Stimulated activated naive CD4-positive, alpha-beta T cell treated with Interleukin-2 at 50 U/mL for 16 hours (primary cell): ENCODE data around the gene DEPDC1.
"Not testable (repeated sequence)": the region's sequence is repeated elsewhere in the genome, so short reads cannot be mapped to it uniquely, and the experiment has no call there.

Experiments used
- DNase-seq: peaks from one replicate; lab custom pipeline; 2025; lab: John Stamatoyannopoulos, UW

Gene DEPDC1

GRCh38 chr1:68496680-68497357 is at the start of gene DEPDC1:
TSS of gene DEPDC1 (minus strand) at chr1:68497082. CDS start at chr1:68496999, 83 bp downstream.
- peak; percentile 75 for DNase-seq

GRCh38 chr1:68544651-68545050 is 47.8 kb upstream of the DEPDC1 start:
- DNase-seq = no peak

- no peak for DNase-seq
Measured at GRCh38 chr1:68542586-68542985, 45.7 kb upstream of the DEPDC1 start.

- DNase-seq = no peak
Measured at GRCh38 chr1:68538941-68539340, 42.1 kb upstream of the DEPDC1 start.

- no peak for DNase-seq
Measured at GRCh38 chr1:68528243-68528642, 31.4 kb upstream of the DEPDC1 start.

- no peak for DNase-seq
Measured at GRCh38 chr1:68525781-68526180, 28.9 kb upstream of the DEPDC1 start.

- DNase-seq = no peak
Measured at GRCh38 chr1:68521286-68521685, 24.4 kb upstream of the DEPDC1 start.

- DNase-seq = no peak
Measured at GRCh38 chr1:68516066-68516465, 19.2 kb upstream of the DEPDC1 start.

GRCh38 chr1:68511254-68511653 is 14.4 kb upstream of the DEPDC1 start:
- DNase-seq = no peak

GRCh38 chr1:68506386-68506785 is 9.5 kb upstream of the DEPDC1 start:
- DNase-seq = no peak

- DNase-seq = no peak
Measured at GRCh38 chr1:68503085-68503484, 6.2 kb upstream of the DEPDC1 start.

- no peak for DNase-seq
Measured at GRCh38 chr1:68497358-68497698, 446 bp upstream of the DEPDC1 start.

GRCh38 chr1:68495968-68496679 is 758 bp downstream of the DEPDC1 start:
- DNase-seq = no peak

GRCh38 chr1:68495532-68495931 is 1.4 kb downstream of the DEPDC1 start:
- no peak for DNase-seq

- DNase-seq = no peak
Measured at GRCh38 chr1:68493193-68493592, 3.7 kb downstream of the DEPDC1 start.

- not testable (repeated sequence) for DNase-seq
Measured at GRCh38 chr1:68492255-68492654, 4.6 kb downstream of the DEPDC1 start.

GRCh38 chr1:68490046-68490651 is 6.7 kb downstream of the DEPDC1 start:
- no peak for DNase-seq

GRCh38 chr1:68485431-68486022 is 11.4 kb downstream of the DEPDC1 start:
- DNase-seq = no peak

- DNase-seq = no peak
Measured at GRCh38 chr1:68484618-68485017, 12.3 kb downstream of the DEPDC1 start.

- no peak for DNase-seq
Measured at GRCh38 chr1:68481041-68481440, 15.8 kb downstream of the DEPDC1 start.

GRCh38 chr1:68479501-68479900 is 17.4 kb downstream of the DEPDC1 start:
- no peak for DNase-seq

- no peak for DNase-seq
Measured at GRCh38 chr1:68478662-68479061, 18.2 kb downstream of the DEPDC1 start.

- not testable (repeated sequence) for DNase-seq
Measured at GRCh38 chr1:68476626-68477025, 20.3 kb downstream of the DEPDC1 start.
